A673 (cell line): ENCODE measurements around the gene EVPLL.
"Not testable (repeated sequence)": the region's sequence is repeated elsewhere in the genome, so short reads cannot be mapped to it uniquely, and the experiment has no call there.

Source experiments
- EZH2 ChIP-seq: fragments of 200-600 bp; sonication (generic); IDR thresholded peaks from 2 replicates; pipeline ENCODE4 v1.6.1; 2017; ENCODE audit warnings: borderline replicate concordance, low read depth, mild to moderate bottlenecking, mixed read lengths, antibody characterized with exemption, low read length; ENCODE audit not compliant: poor library complexity, severe bottlenecking
- TF ChIP-seq, protein P1 (sequence below): fragments of 300-800, 200-600 bp; sonication (generic); conservative IDR thresholded peaks from 2 replicates; pipeline ENCODE4 v1.5.1; 2017; ENCODE audit warnings: low read depth, mild to moderate bottlenecking, antibody characterized with exemption, low read length, moderate library complexity, mixed read lengths

GRCh38 chr17:18423015-18423414 is 45.4 kb downstream of the EVPLL start:
- TF ChIP-seq, protein P1, sequence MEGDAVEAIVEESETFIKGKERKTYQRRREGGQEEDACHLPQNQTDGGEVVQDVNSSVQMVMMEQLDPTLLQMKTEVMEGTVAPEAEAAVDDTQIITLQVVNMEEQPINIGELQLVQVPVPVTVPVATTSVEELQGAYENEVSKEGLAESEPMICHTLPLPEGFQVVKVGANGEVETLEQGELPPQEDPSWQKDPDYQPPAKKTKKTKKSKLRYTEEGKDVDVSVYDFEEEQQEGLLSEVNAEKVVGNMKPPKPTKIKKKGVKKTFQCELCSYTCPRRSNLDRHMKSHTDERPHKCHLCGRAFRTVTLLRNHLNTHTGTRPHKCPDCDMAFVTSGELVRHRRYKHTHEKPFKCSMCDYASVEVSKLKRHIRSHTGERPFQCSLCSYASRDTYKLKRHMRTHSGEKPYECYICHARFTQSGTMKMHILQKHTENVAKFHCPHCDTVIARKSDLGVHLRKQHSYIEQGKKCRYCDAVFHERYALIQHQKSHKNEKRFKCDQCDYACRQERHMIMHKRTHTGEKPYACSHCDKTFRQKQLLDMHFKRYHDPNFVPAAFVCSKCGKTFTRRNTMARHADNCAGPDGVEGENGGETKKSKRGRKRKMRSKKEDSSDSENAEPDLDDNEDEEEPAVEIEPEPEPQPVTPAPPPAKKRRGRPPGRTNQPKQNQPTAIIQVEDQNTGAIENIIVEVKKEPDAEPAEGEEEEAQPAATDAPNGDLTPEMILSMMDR, result not testable (repeated sequence)
- not testable (repeated sequence) for TF ChIP-seq EZH2
